ENCODE data around the gene ERH.
"Not testable (repeated sequence)": the region's sequence is repeated elsewhere in the genome, so short reads cannot be mapped to it uniquely, and the experiment has no call there.

The ERH gene

GRCh38 chr14:69392481-69392880 is 5.6 kb downstream of the ERH start:
- DNase-seq = no peak

- DNase-seq = not testable (repeated sequence)
These were observed 6.7 kb downstream of the ERH start for GRCh38 chr14:69391400-69391799.

- DNase-seq = peak; percentile 46
These were observed 10.8 kb downstream of the ERH start for GRCh38 chr14:69387311-69387710.

GRCh38 chr14:69378274-69378673 is 19.8 kb downstream of the ERH start:
- peak; percentile 89 for DNase-seq

GRCh38 chr14:69376439-69376838 is 21.7 kb downstream of the ERH start:
- DNase-seq = no peak

GRCh38 chr14:69375722-69376121 is 22.4 kb downstream of the ERH start:
- no peak for DNase-seq

GRCh38 chr14:69375182-69375581 is 22.9 kb downstream of the ERH start:
- DNase-seq = no peak

GRCh38 chr14:69374235-69374634 is 23.9 kb downstream of the ERH start:
- DNase-seq = no peak

- DNase-seq = peak; percentile 98
These were observed 25.0 kb downstream of the ERH start for GRCh38 chr14:69373104-69373503.

GRCh38 chr14:69372146-69372545 is 26.0 kb downstream of the ERH start:
- DNase-seq = no peak

GRCh38 chr14:69370061-69370460 is 28.0 kb downstream of the ERH start:
- DNase-seq = no peak

- no peak for DNase-seq
These were observed 29.7 kb downstream of the ERH start for GRCh38 chr14:69368381-69368780.

GRCh38 chr14:69366761-69367160 is 31.3 kb downstream of the ERH start:
- DNase-seq = no peak

- no peak for DNase-seq
These were observed 32.0 kb downstream of the ERH start for GRCh38 chr14:69366069-69366468.

- no peak for DNase-seq
These were observed 33.7 kb downstream of the ERH start for GRCh38 chr14:69364378-69364777.

- no peak for DNase-seq
These were observed 34.1 kb downstream of the ERH start for GRCh38 chr14:69363964-69364363.

- peak; percentile 34 for DNase-seq
These were observed 35.0 kb downstream of the ERH start for GRCh38 chr14:69363055-69363454.

GRCh38 chr14:69360438-69361108 is 37.5 kb downstream of the ERH start:
- peak; percentile 91 for DNase-seq

- no peak for DNase-seq
These were observed 39.1 kb downstream of the ERH start for GRCh38 chr14:69358966-69359365.

- peak; percentile 89 for DNase-seq
These were observed 39.7 kb downstream of the ERH start for GRCh38 chr14:69358233-69358963.

- DNase-seq = peak; percentile 32
These were observed 40.4 kb downstream of the ERH start for GRCh38 chr14:69357544-69358200.

GRCh38 chr14:69356903-69357543 is 41.1 kb downstream of the ERH start:
- no peak for DNase-seq

GRCh38 chr14:69355607-69356281 is 42.4 kb downstream of the ERH start:
- DNase-seq = peak; percentile 97

Data from DMS79 treated with DMSO at 0.1 percent for 48 hours (cell line).